ENCODE data around the gene SCN10A.

Gene SCN10A

DNA sequence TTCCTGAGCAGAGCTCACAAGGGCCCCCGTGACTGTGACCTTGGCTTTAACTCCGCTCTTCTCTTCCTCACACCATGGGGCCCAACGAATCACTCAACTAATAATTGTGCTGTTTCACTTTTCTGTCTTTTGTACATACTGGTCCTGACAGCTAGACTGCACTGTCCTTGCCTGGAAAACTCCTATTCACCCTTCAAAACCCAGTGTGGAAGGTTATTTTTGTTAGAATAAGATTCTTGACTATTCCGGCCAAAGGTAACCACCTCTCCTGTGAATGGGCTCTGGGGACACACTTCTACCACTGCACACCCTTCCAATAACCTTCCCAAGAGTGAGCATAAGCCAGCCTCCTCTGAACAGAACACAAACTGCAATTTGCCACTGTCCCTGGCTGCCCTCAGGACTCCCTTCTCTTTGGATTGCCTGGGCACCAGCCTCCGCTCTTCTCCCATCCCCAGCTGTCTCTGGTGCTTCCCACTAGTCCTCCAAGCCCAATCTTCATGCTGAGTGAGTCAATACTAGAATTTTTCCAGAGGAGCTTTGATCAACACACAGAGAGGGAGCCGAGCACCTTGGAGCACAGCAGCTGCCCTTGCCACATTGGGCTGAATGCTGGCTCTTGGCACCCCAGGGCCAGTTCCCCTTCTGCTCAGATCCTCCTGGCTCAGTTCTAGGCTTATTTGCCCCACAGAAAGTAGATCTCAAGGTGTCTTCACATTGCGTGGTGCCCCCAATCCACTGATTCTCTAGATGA is 168.6 kb downstream of the SCN10A start:
- TF ChIP-seq GATA3 (IDR thresholded peaks at IDR 0.05; ENCODE audit: low read depth, low read length): no peak
- no peak for TF ChIP-seq GATA2 (IDR thresholded peaks at IDR 0.05; ENCODE audit: low read depth, low read length)

Measured in SH-SY5Y (cell line).